IPS-20b (cell line): Measurements from ENCODE around the gene E2F4.

Experiments used
- H3K27ac ChIP-seq: one replicate; pipeline ENCODE4 v1.5.1; 2013; ENCODE audit warnings: low read length
- H3K27me3 ChIP-seq: 2 replicates; pipeline ENCODE4 v1.6.1; 2013; ENCODE audit warnings: mild to moderate bottlenecking, low read length, inconsistent platforms; ENCODE audit not compliant: insufficient read depth
- H3K36me3 ChIP-seq: 2 replicates; pipeline ENCODE4 v1.6.1; 2013; ENCODE audit warnings: low read depth, mild to moderate bottlenecking, inconsistent platforms, low read length, moderate library complexity; ENCODE audit not compliant: insufficient read depth
- H3K4me1 ChIP-seq: 2 replicates; pipeline ENCODE4 v1.6.1; 2013; ENCODE audit warnings: mild to moderate bottlenecking, control low read depth, inconsistent platforms, low read length, moderate library complexity; ENCODE audit not compliant: insufficient read depth
- H3K4me3 ChIP-seq: 2 replicates; pipeline ENCODE4 v1.5.1; 2013; ENCODE audit warnings: mild to moderate bottlenecking, low read length, inconsistent platforms
- H3K9ac ChIP-seq: 2 replicates; pipeline ENCODE4 v1.6.1; 2013; ENCODE audit warnings: low read depth, mild to moderate bottlenecking, inconsistent platforms, low read length, moderate library complexity
- H3K9me3 ChIP-seq: 2 replicates; pipeline ENCODE4 v1.6.1; 2013; ENCODE audit warnings: mild to moderate bottlenecking, low read depth, low read length, inconsistent platforms; ENCODE audit not compliant: insufficient read depth

The E2F4 gene

GRCh38 chr16:67246081-67246755 lies 54.3 kb downstream of the E2F4 start:
- Histone ChIP-seq H3K27ac (peak overlapping the region; percentile 82), H3K4me1 (peaks cover 32% of the 10 kb centered on the region), H3K9ac (peak overlapping the region; percentile 86), H3K27me3 (peaks cover 37% of the 10 kb centered on the region), H3K9me3 (no peaks in the 10 kb centered on the region), H3K36me3 (no peaks in the 10 kb centered on the region), H3K4me3 (peak overlapping the region; percentile 90)

GRCh38 chr16:67246756-67247191 lies 54.8 kb downstream of the E2F4 start:
- H3K4me1 ChIP-seq = peaks cover 28% of the 10 kb centered on the region
- no peak overlapping the region for H3K27ac ChIP-seq
- peak overlapping the region; percentile 86; the same call in 1 of the 2 replicates for H3K9ac ChIP-seq
- peaks cover 37% of the 10 kb centered on the region for H3K27me3 ChIP-seq
- H3K36me3 ChIP-seq = no peaks in the 10 kb centered on the region
- peak overlapping the region; percentile 90 for H3K4me3 ChIP-seq
- no peaks in the 10 kb centered on the region for H3K9me3 ChIP-seq

- Histone ChIP-seq H3K4me3 (peak within 1 kb of the TSS; percentile 90), H3K9ac (peak within 1 kb of the TSS; percentile 86), H3K27ac (peak within 1 kb of the TSS; percentile 82), H3K4me1 (peaks cover 26% of the 10 kb centered on the region), H3K27me3 (peaks cover 37% of the 10 kb centered on the region), H3K36me3 (no peaks in the 10 kb centered on the region), H3K9me3 (no peaks in the 10 kb centered on the region)
These were observed 55.5 kb downstream of the E2F4 start, which contains the start of gene FHOD1 for GRCh38 chr16:67247192-67248072. Gene FHOD1, minus strand, starts transcription at chr16:67247481. Its CDS starts 71 bp downstream, at chr16:67247410.

GRCh38 chr16:67248073-67248400 lies 56.1 kb downstream of the E2F4 start:
- Histone ChIP-seq H3K36me3 (no peaks in the 10 kb centered on the region), H3K9ac (peak overlapping the region; percentile 67; the same call in 1 of the 2 replicates), H3K4me1 (peaks cover 26% of the 10 kb centered on the region), H3K9me3 (no peaks in the 10 kb centered on the region), H3K4me3 (peak overlapping the region; percentile 90), H3K27ac (no peak overlapping the region), H3K27me3 (peaks cover 37% of the 10 kb centered on the region)
